ENCODE measurements around the gene RBP3.

The RBP3 gene

GRCh38 chr10:47348138-47348651, at the start of gene RBP3:
RBP3 (plus strand) TSS chr10:47348363; CDS start chr10:47348485, 122 bp downstream.
- DNase-seq (ENCODE audit: low read depth in 2 of 2) = no peak

DNA sequence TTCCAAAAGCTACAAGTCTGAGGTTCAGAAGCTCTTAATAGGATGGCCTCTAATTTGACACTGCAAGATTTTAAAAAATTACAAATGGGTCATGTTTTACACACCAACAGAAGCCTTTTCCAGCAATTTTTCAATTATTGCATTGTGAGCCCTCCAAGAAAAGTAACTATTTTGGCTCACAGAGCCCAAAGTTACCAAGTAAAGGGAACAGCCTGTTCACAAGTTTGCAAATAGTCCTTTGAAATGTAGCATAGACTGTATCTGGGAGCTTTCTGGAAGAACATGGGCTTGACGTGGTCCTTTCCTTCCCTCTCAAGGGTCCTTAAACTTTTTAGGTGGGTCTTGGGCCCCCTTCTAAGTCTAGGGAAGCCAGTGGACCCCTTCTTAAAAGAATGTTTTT, 49.4 kb upstream of the RBP3 start:
- no peak for DNase-seq (ENCODE audit: low read depth in 2 of 2)

GRCh38 chr10:47299611-47300428, 48.3 kb upstream of the RBP3 start, which contains the start of gene GDF10:
GDF10 (plus strand) TSS chr10:47300197; CDS start chr10:47300652, 455 bp downstream.
- DNase-seq (ENCODE audit: low read depth in 2 of 2) = no peak

- no peak for DNase-seq (ENCODE audit: low read depth in 2 of 2)
Observed at GRCh38 chr10:47300429-47300931, 47.7 kb upstream of the RBP3 start.

DNA sequence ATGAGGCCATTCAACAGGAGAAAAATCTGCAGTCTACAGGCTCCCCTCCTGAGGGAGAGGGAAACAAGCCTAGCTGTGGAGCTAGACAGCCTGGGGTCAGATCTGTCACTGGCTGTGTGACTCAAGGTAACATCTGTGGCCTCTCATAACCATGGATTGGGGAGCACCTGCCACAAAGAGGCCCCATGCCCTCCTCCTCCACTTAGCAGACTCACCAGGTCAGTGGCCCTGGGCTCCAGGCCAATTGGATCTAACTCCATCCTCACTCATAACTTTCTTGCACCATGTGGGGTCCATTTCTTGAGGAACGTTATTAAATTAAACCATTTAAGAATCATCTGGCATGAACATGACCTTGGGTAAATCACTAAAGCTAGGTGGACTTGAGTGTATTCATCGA, 46.3 kb upstream of the RBP3 start:
- no peak for DNase-seq (ENCODE audit: low read depth in 2 of 2)

DNA sequence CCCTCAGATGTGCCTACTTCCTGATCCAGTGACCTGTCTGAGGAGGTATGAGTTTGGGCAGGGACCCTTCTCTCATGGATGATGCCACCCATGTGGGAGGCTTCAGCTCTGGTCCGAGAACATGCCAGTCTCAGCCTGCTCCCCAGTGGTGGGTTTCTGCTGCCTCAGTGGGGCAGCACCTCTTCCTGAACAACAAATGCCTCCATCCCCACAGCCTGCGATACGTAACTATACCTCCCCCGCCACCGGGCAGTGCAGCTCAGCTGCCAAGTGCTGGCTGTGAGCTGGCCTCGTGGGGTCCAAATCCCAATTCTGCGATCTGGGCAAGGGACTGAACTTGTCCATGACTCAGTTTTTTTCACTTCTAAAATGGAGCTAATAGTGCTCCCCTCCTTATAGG, 45.1 kb upstream of the RBP3 start:
- no peak for DNase-seq (ENCODE audit: low read depth in 2 of 2)

- DNase-seq (ENCODE audit: low read depth in 2 of 2) = no peak
Observed at GRCh38 chr10:47303866-47304265, 44.3 kb upstream of the RBP3 start.

DNA sequence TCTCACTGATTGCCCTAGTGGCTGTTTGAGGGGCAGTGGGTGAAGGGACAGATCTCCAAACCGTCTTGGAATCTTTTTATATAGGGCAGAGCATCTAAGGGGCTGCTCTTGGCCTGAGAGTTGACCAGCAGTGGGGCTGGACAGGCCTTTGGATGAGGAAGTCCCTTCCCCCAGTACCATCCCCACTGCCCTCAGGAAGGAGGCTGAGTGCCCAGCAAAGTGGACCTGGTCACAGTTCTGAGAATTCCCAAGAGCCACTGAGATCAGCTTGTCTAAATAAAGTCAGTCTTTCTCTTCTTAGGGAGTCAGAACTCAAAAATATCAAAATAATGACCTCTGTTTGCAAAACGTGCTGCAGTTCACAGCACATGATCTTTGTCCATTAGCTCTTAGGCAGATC, 42.6 kb upstream of the RBP3 start:
- no peak for DNase-seq (ENCODE audit: low read depth in 2 of 2)

- DNase-seq (ENCODE audit: low read depth in 2 of 2) = no peak
Observed at GRCh38 chr10:47306387-47307210, 41.6 kb upstream of the RBP3 start.

DNA sequence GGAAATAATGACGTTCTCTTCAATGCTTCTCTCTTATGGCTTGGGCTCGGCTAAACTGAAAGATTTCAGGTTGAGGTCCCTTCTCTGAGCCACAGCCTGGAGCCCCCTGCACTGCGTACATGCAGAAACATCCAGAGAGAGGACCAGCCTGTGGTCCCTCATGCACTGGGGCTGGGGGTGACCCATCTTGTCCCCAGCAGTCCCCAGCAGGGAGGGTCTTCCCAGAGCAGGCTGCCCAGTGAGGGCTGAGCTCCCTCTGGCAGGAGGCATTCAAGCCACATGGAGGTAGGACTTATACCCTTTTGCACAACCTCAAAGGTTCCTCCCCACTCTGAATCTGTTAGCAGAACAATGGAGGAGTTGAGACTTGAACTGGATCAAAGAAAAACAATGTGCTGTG, 40.8 kb upstream of the RBP3 start:
- no peak for DNase-seq (ENCODE audit: low read depth in 2 of 2)

DNA sequence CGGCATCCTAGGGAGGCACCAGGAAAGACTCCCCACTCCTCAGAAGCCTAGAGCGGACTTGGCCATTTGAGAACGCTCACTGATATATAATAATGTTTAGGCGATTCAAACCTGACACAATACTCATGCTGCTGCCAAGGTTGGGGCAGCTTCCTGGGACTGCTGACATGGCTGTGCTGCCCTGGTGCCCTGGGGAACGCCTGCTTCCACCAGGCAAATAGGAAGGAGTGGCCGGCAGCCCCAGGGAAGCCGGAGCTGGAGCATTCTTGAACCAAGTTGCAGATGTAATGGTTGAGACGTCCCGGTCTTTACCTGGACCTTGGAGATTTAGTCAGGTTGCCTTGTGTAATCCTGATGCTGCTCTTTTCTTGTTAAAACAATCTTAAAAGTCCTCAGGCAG, 39.4 kb upstream of the RBP3 start:
- no peak for DNase-seq (ENCODE audit: low read depth in 2 of 2)

- DNase-seq (ENCODE audit: low read depth in 2 of 2) = no peak
Observed at GRCh38 chr10:47309408-47310089, 38.6 kb upstream of the RBP3 start.

DNA sequence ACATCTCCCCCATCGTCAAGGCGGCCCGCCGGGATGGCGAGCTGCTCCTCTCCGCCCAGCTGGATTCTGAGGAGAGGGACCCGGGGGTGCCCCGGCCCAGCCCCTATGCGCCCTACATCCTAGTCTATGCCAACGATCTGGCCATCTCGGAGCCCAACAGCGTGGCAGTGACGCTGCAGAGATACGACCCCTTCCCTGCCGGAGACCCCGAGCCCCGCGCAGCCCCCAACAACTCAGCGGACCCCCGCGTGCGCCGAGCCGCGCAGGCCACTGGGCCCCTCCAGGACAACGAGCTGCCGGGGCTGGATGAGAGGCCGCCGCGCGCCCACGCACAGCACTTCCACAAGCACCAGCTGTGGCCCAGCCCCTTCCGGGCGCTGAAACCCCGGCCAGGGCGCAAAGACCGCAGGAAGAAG, 38.1 kb upstream of the RBP3 start:
- no peak for DNase-seq (ENCODE audit: low read depth in 2 of 2)

- no peak for DNase-seq (ENCODE audit: low read depth in 2 of 2)
Observed at GRCh38 chr10:47311193-47311931, 36.8 kb upstream of the RBP3 start.

DNA sequence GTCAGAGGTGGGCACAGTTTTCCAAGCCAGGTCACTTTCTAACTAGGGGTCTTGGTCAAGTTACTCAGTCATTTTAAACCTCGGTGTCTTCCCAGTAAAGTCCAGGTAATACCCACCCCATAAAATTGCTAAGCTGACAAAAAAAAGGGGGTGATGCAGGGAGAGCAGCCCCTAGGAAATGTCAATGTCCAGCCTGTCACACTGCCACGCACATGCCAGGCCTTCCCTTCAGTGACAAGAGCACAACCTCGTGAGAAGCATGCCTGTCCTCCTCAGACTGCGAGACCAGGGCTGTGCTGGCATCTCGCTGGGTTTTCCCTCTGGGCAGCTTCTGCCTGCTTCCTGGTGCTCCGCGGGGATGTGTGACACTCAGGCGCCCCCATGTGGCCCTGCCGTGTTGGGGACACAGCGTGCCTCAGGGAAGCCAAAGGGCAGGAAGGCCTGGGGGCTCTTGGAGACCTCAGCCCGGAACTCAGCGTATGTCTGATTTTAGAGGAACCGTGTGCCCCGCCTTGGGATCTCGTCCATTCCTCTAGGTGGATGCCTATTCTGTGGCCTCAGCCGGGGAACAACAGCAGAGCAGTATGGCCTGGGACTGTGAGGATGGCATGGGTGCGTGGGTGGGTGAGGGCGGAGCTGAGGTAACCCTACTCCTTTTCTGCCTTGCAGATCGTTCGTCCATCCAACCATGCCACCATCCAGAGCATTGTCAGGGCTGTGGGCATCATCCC, 36.1 kb upstream of the RBP3 start:
- peak; percentile 69 to 76 for DNase-seq (ENCODE audit: low read depth in 2 of 2)

- no peak for DNase-seq (ENCODE audit: low read depth in 2 of 2)
Observed at GRCh38 chr10:47312663-47312995, 35.5 kb upstream of the RBP3 start.

DNA sequence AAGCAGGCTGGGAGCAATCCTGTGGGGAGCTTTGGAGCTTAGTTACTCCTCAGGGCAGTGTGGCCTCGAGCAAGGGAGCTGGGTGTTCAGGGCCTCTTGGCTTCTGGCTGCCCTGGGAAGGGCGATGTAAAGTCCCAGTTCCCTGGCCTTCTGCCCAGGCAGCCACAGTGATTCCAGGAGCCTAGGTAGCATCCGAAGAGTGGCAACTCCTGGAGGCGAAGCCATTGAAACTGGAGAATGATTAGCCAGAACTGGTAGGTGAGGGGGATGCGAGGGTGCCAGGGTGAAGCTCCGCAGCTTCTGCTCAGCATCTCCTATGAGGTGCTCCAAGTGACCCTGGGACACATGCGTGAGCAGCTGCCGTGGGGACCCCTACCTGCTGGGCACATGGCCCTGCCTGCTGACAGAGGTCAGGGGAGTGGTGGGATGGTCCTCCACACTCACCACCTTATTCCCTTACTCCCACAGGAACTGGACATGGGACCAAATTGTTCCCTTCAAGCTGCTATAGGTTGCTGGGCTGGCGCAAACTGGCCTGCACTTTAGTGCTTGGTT, 33.7 kb upstream of the RBP3 start:
- no peak for DNase-seq (ENCODE audit: low read depth in 2 of 2)

DNA sequence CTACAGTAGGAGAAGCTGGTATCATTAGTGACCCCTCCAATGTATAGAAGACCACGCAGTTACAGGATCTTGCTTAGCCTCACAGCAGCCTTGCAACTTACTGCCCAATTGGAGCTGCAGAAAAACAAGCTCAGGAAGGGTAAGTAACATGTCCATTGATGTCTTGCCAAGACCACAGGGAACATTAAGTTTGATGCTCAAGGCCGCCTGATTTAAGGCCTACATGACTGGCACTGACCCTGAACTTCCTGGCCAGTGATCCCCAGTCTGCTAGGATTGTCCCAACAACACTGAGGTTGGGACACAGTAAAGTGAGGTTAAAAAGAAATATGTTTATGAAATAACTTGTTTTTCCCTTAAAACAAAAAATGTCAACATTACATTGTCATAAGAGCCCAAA, 32.7 kb upstream of the RBP3 start:
- DNase-seq (ENCODE audit: low read depth in 2 of 2) = no peak

GRCh38 chr10:47316131-47316530, 32.0 kb upstream of the RBP3 start:
- DNase-seq (ENCODE audit: low read depth in 2 of 2) = no peak

DNA sequence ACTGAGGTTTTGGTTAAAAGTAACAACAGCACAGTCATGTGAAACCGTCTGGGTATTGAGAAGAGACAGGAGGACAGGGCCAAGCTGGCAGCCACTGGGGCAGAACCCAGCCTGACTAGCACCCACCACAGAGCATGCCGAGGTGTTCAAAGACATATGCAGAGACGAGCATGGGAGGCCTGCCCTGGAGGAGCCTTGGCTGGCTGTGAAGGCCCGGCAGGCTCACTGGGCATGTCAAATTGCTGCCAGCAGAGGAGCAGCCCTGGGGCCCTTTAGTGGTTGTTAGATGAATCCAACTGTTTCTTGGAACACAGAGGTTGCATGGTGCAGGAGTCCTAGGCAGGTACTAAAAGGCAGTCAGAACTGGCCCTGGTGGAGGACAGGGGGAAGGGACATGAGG, 30.9 kb upstream of the RBP3 start:
- no peak for DNase-seq (ENCODE audit: low read depth in 2 of 2)

Measured in stimulated activated CD8-positive, alpha-beta memory T cell treated with anti-CD3 and anti-CD28 coated beads, Interleukin-2, amount 100 ng/mL, for 48 hours (primary cell).